LoVo (cell line): Measurements from ENCODE around the gene UCK1.
"Not testable (repeated sequence)": the region's sequence is repeated elsewhere in the genome, so short reads cannot be mapped to it uniquely, and the experiment has no call there.

ENCODE experiments used
- DNase-seq: peaks from one replicate; pipeline ENCODE4 v3.0.0-alpha.2; 2016; ENCODE audit warnings: low spot score

UCK1 gene

GRCh38 chr9:131523451-131524435 is 7.3 kb downstream of the UCK1 start:
- no peak for DNase-seq

- no peak for DNase-seq
These were observed 8.0 kb downstream of the UCK1 start for GRCh38 chr9:131523086-131523388.

GRCh38 chr9:131522257-131523085 is 8.6 kb downstream of the UCK1 start:
- no peak for DNase-seq

- no peak for DNase-seq
These were observed 9.2 kb downstream of the UCK1 start for GRCh38 chr9:131521822-131522221.

- no peak for DNase-seq
These were observed 9.9 kb downstream of the UCK1 start for GRCh38 chr9:131521203-131521602.

- DNase-seq: no peak
These were observed 10.6 kb downstream of the UCK1 start for GRCh38 chr9:131520503-131520902.

DNA sequence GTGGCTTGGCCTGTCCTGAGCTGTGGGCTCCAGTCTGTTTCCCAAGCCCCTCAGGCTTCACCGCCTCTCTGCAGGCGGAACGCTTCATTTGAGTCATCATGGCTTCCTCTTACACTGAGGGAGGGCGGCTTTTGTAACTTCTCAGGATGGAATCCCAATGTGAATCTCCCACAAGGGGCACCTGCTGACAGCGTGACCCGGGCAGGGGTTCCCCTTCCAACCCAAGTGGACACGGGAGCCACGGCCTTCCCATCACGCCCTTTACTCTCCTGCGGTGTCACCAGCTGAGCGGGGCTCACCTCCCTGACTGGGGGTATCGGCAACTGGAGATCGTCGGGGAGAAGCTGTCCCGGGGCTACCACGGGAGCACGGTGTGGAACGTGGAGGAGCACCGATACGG is 12.5 kb downstream of the UCK1 start:
- DNase-seq: no peak

- no peak for DNase-seq
These were observed 13.3 kb downstream of the UCK1 start for GRCh38 chr9:131517761-131518190.

GRCh38 chr9:131516930-131517329 is 14.1 kb downstream of the UCK1 start:
- DNase-seq: no peak

DNA sequence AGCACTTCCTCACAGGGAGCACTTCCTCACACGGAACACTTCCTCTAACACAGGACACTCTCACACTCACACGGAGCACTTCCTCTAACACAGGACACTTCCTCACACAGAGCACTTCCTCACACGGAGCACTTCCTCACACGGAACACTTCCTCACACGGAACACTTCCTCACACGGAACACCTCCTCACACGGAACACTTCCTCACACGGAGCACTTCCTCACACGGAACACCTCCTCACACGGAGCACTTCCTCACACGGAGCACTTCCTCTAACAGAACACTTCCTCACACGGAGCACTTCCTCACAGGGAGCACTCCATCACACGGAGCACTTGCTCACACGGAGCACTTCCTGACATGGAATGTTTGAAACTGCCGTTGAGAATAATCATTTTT is 15.0 kb downstream of the UCK1 start:
- DNase-seq: no peak

- not testable (repeated sequence) for DNase-seq
These were observed 15.5 kb downstream of the UCK1 start for GRCh38 chr9:131515559-131516031.

- DNase-seq: no peak
These were observed 17.9 kb downstream of the UCK1 start for GRCh38 chr9:131513177-131513576.

GRCh38 chr9:131511880-131512279 is 19.2 kb downstream of the UCK1 start:
- no peak for DNase-seq

DNA sequence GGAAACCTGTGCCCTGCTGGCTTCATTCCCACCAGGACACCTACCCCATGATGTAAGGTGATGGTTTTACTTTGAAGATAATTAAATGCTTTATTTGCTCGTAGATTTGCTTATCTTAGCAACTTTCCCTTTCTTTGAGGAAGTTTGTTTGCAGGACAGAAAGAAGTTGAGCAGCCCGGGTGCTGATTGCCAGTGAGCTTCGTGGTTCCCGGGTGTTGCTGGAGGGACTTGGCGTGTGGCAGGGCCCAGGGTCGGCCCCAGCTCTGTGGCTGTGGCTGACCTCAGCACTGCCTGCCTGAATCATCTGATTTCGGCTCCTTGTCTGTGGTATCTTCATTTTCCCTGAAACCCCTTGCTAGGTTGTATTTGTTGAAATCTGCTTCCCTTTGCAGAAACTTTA is 19.6 kb downstream of the UCK1 start:
- no peak for DNase-seq

DNA sequence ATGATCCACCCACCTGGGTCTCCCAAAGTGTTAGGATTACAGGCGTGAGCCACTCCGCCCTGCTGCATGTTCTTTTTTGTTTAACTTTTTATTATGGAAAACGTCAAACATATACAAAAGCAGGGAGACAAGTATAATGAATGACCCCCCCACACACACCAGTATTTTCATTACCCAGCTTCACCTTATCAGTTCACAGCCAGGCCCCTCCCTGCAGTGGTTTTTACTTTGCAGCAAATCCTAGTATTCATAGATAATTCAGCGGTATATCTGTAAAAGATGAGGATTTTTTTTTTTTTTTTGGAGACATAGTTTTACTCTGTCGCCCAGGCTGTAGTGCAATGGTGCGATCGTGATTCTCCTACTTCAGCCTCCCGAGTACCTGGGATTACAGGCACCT is 26.1 kb downstream of the UCK1 start:
- DNase-seq: no peak

DNA sequence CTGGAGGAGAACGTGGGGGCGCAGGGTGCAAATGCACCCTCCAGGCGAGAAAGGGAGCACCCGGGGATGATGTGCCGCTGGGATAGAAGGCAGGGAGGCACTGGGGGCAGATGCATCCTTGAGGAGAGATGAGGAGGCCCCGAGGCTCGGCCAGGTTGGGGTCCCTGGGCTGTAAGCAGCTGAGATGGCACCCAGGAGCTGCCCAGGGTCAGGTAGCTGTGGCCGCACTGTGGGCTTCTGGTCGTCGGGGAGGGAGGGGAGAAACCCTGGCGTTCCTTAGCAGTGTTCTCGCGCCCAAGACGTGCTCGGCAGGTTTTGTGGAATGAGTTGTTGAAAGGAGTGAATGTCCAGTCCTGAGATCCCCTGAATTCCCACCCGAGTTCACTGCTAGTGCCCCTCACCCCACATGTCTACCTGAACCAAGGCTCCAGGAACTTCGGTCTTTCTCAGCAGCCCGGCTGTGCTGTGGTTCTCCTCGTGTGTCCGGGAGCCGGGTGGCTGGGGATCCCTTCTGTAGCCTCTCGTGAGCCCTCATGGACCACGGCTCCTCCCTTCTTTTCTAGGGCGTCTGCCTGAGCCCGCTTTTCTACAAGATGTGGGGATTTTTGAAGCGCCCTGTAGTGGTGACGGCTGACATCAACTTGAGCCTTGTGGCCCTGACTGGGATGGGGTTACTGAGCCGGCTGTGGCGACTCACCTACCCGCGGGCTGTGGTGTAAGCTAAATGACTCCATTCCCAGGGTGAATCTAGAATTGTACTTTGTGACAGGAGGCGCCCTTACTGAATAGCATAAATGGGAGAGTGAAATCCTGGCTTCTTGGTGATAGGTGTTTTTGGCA is 27.2 kb downstream of the UCK1 start:
- peak; percentile 28 for DNase-seq

DNA sequence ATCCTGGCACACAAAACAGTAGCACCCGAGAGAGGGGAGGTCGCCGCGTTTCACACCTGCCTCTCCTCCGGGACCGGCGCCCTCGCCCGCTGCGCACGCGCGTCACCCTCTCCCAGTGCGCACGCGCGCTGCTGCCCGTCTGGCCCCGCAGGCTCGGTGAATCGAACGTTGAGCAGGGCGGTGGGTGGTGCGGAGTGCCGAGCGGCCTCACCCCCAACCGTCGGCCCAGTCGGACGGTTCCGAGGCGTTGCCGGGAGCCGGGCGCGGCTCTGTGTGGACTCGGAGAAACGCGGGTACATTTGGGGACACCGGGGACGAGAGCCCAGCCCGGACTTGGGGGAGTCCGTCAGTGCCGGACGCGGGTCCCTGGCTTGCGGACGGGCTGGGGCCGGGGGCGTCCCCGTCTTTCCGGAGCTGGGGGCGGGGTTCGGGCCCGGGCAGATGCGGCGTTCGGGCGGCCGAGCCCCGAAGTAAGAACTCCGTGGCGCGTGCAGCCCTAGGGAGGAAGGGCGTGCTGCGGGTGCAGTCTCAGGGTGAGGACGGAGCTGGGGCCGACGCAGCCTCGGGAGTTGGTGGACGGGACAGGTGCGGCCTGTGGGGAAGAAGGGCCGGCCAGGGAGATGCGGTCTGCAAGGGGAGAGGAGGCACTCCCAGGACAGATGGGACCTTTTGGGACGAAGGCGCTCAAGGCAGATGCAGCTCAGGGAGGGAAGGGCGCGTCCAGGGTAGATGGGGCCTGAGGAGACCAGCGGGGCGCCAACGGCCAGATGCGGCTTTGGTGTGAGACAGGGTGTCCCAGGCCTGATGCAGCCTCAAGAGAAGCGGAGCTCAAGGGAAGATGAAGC is 28.1 kb downstream of the UCK1 start, which contains the start of gene POMT1:
POMT1 (plus strand) TSS at position 138 of the 845 bp plus-strand sequence. CDS start 1,301 bp downstream, outside the sequence.
- peak; percentile 90 for DNase-seq

DNA sequence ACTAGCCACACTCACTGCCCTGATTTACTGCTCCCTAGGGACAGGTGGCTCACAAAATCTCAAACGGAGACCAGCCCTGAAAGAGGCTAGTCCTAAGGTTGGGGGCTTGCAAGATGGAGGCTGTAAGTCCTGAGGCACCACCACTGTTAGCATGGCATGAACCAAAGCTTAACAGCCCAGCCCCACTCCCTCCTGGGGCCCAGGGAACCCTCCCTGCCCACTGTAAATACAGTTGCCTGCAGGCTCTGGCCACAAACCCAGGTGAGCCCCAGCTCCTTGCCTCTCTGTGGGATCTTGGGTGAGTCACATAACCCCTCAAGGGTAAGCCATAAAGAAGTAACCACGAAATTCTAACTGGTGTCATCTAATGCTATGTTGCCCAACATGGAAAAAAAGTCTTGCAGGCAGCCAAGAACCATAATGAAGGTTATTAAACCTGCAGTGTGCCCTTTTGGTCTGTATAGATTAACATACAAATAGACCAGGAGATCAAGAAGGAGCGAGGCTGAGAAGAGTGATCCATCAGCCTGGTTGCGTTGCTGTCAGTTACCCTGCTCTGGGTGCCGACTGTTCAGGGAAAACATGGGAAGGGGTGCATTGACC is 30.0 kb downstream of the UCK1 start:
- peak; percentile 66 for DNase-seq

DNA sequence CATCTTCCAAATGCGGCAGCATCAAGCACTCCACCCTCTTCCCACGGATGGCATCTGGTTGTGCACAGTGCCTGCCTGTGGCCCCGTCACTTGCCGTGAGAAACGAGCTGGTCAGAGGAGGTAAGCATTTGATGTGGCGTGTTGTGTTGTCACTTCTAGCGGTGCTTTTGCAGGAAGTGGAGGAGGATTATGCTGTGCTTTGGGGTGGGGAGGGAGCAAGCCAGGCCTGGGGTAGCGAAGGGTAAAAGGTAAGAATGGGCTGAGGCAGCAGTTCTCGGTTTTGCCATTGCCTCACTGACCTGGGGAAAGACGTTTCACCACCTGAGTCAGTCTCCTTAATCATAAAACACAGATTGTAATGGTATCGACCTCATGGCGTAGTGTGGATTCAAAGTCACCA is 30.7 kb downstream of the UCK1 start:
- no peak for DNase-seq

GRCh38 chr9:131499254-131499767 is 31.8 kb downstream of the UCK1 start:
- DNase-seq: no peak
